Stimulated activated CD8-positive, alpha-beta memory T cell treated with anti-CD3 and anti-CD28 coated beads, Interleukin-12 subunit alpha, Interleukin-12 subunit beta, amount 100 ng/mL, for 24 hours (primary cell): ENCODE results near the gene DENND6B.

Experiments
- DNase-seq: peaks from one replicate; pipeline ENCODE4 v3.0.0-alpha.2; 2020; ENCODE audit errors: extremely low read depth

Gene DENND6B

DNA sequence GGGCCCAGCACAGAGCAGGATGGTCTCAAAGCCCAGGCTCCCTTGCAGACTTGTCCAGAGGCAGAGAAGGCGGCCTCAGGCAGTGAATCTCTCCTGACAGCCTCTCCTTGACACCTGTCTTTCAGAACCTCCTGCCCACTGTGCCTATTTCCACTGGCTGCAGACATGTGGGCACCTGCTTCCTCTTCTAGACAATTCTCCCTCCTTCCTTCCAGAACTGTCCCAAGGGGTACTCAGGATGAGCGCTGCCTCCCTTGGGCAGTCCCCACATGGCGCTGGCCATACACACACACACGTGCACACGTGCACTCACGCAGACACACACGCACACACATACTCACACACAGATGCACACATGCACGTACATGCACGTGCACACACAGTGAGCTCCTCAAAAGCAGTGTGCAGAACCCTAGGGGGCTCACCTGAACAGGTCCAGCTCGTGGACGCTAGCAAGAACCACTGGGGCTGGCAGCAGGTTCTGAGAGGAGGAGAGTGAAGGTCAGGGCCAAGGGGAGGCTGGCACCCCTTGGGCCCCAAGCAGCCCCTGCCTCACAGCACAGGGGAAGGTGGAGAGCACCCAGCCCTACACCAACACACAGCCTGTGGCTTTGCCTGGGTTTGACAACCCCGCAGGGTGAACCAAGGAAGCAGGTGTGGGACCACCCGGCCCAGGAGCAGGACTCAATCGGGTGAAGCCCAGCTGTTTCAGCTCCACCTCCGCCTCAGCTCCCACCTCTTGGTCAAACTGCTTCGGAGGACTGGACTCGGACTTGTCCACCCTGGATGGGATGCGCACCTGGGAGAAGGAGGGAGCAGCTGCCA lies 11.3 kb downstream of the DENND6B start:
- no peak for DNase-seq

DNA sequence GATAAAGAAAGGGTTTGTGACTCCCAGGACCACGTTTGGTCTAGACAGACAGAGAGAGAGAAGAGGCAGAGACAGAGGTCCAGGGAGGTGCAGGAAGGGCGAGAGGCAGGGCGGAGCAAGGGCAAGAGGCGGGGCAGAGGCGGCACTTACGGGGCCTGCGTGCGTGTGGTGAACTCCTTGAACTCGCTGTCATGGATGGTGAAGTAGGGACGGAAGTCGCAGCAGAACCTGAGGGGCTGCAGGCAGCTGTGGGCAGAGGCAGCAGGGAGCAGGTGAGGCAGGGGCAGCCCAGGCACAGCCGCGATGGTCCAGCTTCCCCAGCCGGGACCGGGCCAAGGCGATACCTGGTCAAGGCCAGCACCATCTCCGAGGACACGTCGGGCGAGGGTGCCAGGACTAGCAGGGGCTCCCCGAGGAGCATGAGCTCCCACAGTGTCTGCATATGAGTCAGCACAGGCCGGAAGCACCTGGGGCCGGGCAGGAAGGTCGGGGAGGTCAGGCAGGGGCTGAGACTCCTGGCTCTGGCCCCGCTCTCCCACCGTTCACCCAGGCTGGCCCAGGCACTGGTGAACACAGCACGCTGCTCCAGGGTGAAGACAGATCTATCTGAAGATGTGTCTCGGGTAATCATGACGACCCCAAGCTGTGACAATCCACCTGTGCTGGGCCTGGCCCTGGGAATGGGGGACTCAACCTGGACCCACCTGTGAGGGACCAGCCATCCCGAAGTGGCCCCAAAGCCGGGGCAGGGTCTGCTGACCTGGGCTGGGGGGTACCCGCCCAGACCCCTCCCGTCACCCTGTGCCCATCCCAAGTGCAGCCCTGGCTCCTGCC lies 12.1 kb downstream of the DENND6B start:
- DNase-seq, result peak; percentile 49

DNA sequence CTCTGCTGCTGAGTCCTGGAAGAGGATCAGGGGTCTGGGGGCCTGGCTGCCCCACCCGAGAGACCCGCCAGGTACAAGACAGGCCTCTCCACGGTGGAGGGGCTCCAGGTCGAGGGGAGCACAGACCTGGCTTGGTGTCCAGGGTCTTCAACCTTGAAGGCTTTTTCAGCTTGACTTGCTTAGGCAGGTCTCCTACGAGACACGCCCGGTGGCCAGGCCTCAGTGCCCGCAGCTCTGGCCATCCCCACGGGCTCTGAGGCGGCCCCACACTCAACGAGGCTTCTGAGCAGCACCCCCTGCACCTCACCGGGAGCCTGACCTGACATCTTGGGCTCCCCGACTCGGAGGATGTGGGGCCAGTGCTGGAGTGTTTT lies 12.7 kb downstream of the DENND6B start:
- DNase-seq, result no peak

- DNase-seq, result no peak
Measured at GRCh38 chr22:50313600-50313999, 13.2 kb downstream of the DENND6B start.

DNA sequence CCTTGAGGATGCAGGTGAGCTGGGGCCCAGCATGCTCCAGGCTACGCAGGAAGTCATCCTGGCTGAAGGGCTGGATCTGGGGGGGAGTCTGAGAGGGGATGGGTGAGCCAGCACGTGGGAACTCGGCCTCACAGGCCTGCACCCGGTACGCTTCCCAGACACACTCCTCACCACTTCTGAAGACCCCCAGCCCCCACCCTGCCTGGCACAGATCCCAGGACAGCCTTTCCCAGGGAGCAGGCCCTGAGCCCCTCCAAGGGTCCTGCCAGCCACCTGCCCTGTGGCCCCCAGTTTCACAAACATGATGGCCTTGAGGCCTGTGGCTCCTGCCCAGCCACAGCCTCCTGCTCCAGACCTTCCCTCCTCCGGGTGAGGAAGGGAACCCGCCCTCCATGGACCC lies 13.8 kb downstream of the DENND6B start:
- no peak for DNase-seq

- no peak for DNase-seq
Measured at GRCh38 chr22:50312371-50312770, 14.4 kb downstream of the DENND6B start.

- no peak for DNase-seq
Measured at GRCh38 chr22:50311606-50312351, 15.0 kb downstream of the DENND6B start.

DNA sequence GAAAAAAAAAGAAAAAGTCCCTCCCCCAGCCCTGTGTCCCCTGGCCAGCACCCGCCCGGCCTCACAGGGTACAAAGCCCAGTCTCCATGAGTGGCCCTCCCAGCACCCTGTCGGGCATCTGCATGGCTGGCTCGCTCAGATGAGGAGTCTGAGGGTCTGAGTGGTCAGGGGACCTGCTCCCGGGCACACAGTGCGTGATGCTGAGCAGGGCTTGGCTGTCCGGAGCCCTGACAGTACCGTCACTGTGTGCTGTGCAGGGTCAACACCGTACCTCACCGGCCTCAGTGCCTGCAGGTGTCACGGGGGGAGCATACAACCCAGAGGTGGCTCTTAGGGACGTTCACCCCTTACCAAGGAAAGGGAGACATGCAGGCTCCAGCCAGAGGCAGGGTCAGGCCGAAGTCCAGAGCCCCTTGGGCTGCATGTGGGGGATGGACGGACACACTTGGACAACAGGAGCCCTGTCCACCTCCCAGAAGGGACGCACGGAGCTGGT lies 15.8 kb downstream of the DENND6B start:
- DNase-seq, result no peak

DNA sequence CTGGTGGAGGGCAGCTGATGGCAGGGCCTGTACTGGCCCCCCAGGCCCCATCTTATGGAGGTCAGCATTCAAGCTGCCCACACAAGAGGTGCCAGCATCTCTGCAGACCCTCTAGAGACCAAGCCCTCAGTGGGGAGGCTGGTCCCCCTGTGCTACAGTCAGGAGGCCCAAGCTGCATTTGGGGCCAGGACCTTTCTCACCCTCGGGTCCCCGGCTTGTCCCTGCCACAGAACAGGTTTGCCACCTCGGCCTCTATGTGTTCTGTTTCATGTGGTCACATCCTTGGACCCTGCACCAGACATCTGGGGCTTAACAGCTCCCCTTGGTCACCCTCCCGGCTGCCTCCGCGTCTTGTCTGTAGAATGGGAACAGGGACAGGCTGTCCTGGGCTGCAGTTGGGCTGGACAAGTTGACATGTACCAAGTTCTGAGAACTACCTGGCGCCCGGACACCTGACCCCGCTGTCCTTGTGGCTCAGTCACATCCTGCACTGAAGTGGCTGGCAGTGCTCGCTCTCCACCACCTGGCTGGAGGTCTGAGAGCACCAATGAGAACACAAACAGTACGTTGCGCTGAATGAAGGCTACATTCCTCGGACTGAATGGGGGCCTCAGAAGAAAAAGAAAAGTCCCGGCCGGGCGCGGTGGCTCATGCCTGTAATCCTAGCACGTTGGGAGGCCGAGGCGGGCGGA lies 16.6 kb downstream of the DENND6B start:
- no peak for DNase-seq

DNA sequence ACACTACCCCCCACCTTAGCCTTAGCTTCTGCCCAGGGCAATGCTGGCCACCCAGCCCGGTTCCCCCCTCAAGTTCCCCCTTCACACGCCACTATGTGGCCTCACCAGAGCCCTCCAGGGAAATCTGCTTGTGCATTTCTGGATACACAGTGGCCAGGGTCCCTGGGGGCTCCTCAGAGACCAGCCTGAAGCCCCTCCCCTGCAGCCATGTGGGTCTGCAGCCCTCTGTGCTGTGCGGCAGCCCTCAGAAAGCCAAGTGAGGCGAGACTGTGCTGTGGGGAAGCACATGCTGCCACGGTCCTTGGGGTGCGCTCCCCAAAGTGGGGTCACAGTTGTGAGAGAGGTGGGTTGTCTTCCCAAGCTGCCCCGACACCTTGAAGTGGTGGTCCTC lies 17.2 kb downstream of the DENND6B start:
- no peak for DNase-seq

DNA sequence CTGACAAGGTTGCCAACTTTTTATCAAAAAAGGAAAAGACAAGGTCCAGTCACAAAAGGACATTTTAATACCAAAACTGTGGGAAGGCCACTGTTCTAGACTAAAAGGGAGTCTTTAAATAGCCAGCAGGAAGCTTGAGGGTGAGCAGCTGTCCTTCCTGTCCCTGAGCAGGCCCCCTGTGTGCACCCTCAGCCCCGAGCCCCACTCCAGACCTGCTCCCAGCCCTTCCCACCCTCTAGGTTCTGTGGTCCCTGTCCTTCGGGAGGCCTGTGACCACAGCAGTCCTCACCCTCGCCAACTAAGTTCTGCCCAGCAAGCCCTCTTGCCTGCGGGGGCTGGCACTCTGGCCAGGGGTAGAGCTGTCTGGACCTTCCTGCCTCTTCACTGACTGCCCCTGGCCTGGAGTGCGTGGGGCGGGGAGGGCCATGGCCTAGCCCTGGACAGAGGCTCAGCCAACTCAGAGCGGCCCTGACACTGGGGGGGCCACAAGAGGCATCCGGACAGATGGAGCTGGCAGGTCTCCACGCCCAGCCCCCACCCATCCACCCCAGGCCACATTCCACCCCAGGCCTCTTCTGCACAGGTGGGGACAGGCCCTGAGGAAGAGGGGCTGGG lies 17.7 kb downstream of the DENND6B start:
- DNase-seq, result no peak

- no peak for DNase-seq
Measured at GRCh38 chr22:50308597-50308935, 18.2 kb downstream of the DENND6B start.

DNA sequence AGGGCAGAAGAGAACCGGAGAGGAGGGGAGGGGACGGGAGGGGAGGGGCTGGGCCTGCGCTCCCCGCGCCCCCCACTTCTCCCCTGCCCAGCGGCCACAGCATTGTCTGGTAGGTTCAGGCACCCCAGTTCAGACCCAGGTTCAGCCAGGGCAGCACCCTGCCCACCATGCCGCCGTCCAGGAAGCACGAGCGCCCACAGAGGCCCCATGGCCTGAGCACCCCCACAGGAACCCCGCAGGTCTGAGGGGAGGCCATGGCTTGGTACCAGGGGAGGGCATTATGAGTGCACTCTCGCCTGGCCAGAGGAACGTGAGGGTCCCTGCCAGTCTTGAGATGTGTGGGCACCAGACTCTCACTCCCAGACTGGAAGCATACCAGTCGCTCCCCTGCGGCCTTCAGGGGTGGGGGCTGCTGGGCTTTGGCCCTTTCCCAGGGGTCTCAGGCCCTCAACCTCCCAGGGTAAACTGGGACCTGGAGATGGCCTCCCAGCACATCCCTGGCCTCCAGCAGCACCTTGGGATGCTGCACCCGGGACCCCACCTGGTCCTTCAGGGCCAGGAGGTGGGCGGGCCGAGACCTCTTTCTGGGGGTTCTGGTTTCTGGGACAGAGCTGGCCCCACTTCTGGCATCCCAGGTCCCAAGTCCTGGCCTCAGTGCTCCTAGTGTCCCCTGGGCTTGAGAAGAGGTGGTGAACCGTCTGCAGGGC lies 18.8 kb downstream of the DENND6B start:
- DNase-seq, result no peak

DNA sequence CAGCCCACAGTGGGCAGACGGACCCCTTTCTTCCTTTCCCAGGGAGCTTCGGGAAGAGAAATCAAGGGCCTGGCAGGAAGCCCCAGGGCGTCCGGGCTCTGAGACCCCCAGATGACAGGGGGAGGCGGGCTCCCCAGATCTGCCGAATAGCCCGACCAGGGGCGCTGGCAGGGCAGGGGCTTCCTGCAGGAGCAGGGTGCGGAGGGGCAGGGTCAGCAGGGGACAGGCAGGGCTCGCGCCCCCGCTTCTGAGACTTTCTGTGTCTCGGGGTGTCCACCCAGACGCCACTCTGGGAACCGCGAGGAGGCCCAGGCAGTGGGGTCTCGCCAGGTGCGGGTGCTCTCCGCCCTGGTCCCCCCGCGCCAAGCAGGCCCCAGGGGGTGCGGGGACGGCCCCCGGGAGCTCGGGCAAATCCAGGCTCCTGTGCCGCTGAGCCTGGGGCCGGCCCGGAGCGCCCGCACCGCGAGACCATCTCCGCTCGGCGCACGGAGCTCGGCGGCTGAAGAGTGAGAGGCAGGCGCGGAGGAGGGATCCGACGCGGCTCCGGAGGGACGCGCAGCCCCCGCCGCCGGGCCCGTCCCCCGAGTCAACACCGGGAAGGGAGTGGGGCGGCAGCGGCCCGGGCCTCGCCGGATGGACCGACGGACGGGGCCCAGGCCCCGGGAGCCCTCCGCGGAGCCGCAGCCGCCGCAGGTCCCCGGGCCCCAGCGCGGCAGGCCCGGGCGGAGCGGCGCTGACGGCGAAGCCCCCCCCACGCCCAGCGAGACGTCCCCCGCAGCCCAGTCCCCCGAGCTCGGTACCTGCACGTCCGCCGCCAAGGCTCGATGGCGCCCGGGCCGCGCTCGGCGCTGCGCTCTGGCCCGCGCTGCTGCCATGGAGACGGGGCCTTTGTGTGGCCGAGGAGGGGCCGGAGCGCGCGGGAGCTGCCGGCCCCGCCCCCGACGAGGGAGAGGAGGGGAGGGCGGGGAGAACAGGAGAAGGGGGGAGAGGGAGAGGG lies 19.8 kb downstream of the DENND6B start, which contains the start of gene PLXNB2:
Gene PLXNB2 (minus strand): TSS at position 894 of the 997 bp plus-strand sequence. CDS start 17,062 bp downstream, outside the sequence.
- DNase-seq, result no peak

GRCh38 chr22:50305923-50306566 lies 20.8 kb downstream of the DENND6B start:
- no peak for DNase-seq

GRCh38 chr22:50305393-50305922 lies 21.4 kb downstream of the DENND6B start:
- no peak for DNase-seq

DNA sequence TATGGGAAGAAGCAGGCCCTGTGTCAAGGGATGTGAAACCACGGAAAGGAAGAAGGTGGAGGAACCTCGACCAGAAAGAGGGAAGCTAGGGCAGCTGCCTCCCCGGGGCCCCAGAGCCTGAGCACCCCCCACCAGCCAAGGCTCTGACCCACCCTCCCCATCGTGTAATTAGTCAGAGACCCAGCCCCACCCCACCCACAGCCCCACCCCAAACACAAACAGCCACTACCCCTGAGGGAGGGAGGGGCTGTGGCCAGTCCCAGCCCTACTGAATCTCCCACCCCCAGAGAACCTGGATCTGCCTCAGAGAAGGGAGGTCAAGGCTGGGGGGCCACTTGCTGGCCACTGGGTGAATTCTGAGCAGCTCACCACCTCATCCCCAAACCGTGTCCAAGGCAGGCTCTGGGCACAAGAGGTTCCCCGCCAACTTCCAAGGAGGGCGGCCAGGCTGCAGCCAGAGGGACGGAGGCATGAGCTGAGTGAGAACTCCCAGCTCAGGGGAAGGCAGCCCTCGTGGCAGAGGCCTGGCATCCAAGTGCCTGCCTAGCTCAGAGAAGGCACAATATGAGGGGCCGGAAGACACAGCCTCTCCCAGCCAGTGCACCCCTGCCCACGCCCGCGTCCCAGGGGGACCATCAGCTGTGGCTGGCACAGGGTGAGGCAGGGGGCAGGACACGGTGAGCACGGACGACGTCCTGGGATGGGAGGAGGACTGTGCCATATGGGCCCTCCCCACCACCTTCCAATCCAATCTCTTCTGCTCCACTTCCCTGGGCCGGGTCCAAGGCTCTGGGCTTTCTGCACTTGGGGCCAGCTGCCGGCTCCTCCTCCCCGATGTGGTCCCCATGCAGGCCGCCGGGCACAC lies 22.1 kb downstream of the DENND6B start:
- DNase-seq, result no peak
